Measurements from ENCODE around the gene PRR33. TPM values are rescaled to one million over a fixed set of nuclear protein-coding genes. Genes with fewer than 3 reads are reported as not detected.
A peak's percentile ranks its signal among the peaks of the same experiment; 100 is the strongest.

Gene PRR33
- total and polyA plus RNA-seq, 8 donors = not detected

GRCh38 chr11:1860108-1860507 lies 31.6 kb downstream of the PRR33 start:
- peaks cover 8 to 21% (median 12%) of the 10 kb centered on the region in 3 donors for H3K4me1 ChIP-seq
- 83 to 90% methylated on average over 1 of the region's 1 CpG for WGBS, 2 donors
- no peak overlapping the region for H3K4me3 ChIP-seq
- TF ChIP-seq, protein P1, sequence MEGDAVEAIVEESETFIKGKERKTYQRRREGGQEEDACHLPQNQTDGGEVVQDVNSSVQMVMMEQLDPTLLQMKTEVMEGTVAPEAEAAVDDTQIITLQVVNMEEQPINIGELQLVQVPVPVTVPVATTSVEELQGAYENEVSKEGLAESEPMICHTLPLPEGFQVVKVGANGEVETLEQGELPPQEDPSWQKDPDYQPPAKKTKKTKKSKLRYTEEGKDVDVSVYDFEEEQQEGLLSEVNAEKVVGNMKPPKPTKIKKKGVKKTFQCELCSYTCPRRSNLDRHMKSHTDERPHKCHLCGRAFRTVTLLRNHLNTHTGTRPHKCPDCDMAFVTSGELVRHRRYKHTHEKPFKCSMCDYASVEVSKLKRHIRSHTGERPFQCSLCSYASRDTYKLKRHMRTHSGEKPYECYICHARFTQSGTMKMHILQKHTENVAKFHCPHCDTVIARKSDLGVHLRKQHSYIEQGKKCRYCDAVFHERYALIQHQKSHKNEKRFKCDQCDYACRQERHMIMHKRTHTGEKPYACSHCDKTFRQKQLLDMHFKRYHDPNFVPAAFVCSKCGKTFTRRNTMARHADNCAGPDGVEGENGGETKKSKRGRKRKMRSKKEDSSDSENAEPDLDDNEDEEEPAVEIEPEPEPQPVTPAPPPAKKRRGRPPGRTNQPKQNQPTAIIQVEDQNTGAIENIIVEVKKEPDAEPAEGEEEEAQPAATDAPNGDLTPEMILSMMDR (IDR thresholded peaks at IDR 0.05) = no peak
- H3K27ac ChIP-seq = no peak overlapping the region
- FAIRE-seq (no peak), DNase-seq (no peak), ATAC-seq (no peak)
- no peaks in the 10 kb centered on the region for H3K9me3 ChIP-seq
- H3K27me3 ChIP-seq = no peaks in the 10 kb centered on the region
- no peaks in the 10 kb centered on the region for H3K36me3 ChIP-seq
- intact Hi-C loops (cut with DNase I) = no loop called here

DNA sequence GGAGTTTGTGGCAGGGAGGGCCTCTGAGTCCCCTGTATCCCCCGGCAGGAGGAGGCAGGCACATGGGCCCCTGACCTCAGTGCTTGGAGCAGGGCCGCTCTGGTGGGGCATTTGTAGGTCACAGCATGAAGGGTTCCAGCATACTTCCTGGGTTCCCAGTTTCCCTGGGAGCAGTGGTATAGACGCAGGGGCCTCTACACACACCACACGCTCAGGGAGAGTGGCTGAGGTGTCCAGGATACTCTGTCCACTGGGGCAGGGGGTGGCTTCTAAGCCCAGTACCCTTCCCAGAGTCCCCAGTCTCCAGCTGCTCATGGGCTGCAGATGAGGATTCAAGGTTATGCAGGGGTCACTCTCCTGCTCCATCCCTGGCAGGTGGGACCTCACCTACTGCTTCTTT lies 32.7 kb downstream of the PRR33 start:
- Histone ChIP-seq H3K4me1 (peaks cover 8 to 13% (median 9%) of the 10 kb centered on the region in 3 donors), H3K4me3 (no peak overlapping the region)
- FAIRE-seq = no peak

GRCh38 chr11:1858576-1858975 lies 33.1 kb downstream of the PRR33 start:
- TF ChIP-seq, protein P1 (IDR thresholded peaks at IDR 0.05) = no peak
- H3K4me1 ChIP-seq = peaks cover 6 to 11% (median 7%) of the 10 kb centered on the region in 3 donors
- ATAC-seq = no peak
- H3K27me3 ChIP-seq = no peaks in the 10 kb centered on the region
- H3K4me3 ChIP-seq = no peak overlapping the region
- DNase-seq = peak in 2 of 6 donors; percentile 18 to 61
- no peaks in the 10 kb centered on the region for H3K36me3 ChIP-seq
- H3K9me3 ChIP-seq = no peaks in the 10 kb centered on the region
- intact Hi-C loops (cut with DNase I) = no loop called here
- 81 to 93% methylated on average over 7 of the region's 7 CpGs for WGBS, 2 donors
- H3K27ac ChIP-seq = no peak overlapping the region
- no peak for FAIRE-seq

More for the DNA sequence above, 32.7 kb downstream of the PRR33 start:
- Histone ChIP-seq H3K9me3 (no peaks in the 10 kb centered on the region), H3K36me3 (no peaks in the 10 kb centered on the region), H3K27ac (no peak overlapping the region), H3K27me3 (no peaks in the 10 kb centered on the region)
- TF ChIP-seq, protein P1 (IDR thresholded peaks at IDR 0.05) = no peak
- peak in 2 of 6 donors; percentile 8 to 40 for DNase-seq
- intact Hi-C loops (cut with DNase I) = no loop called here
- 93 to 96% methylated on average over 4 of the region's 4 CpGs for WGBS, 2 donors
- no peak for ATAC-seq

GRCh38 chr11:1858154-1858553 lies 33.5 kb downstream of the PRR33 start:
- Histone ChIP-seq H3K36me3 (no peaks in the 10 kb centered on the region), H3K9me3 (no peaks in the 10 kb centered on the region), H3K27me3 (no peaks in the 10 kb centered on the region), H3K4me3 (no peak overlapping the region), H3K27ac (no peak overlapping the region), H3K4me1 (peaks cover 2 to 7% (median 2%) of the 10 kb centered on the region in 3 donors)
- TF ChIP-seq, protein P1 (IDR thresholded peaks at IDR 0.05) = no peak
- peak in 2 of 6 donors; percentile 25 to 55 for DNase-seq
- no peak for FAIRE-seq
- ATAC-seq = peak in 1 of 4 donors; percentile 13
- intact Hi-C loops (cut with DNase I) = no loop called here
- WGBS, 2 donors = 84 to 93% methylated on average over 9 of the region's 9 CpGs

GRCh38 chr11:1857064-1857463 lies 34.6 kb downstream of the PRR33 start:
- H3K27ac ChIP-seq = no peak overlapping the region
- no peaks in the 10 kb centered on the region for H3K9me3 ChIP-seq
- no peaks in the 10 kb centered on the region for H3K36me3 ChIP-seq
- no peak overlapping the region for H3K4me3 ChIP-seq
- FAIRE-seq (no peak), ATAC-seq (no peak), DNase-seq (peak in 2 of 6 donors; percentile 25 to 45)
- intact Hi-C loops (cut with DNase I) = no loop called here
- H3K27me3 ChIP-seq = no peaks in the 10 kb centered on the region
- WGBS, 2 donors = 78 to 85% methylated on average over 11 of the region's 11 CpGs
- H3K4me1 ChIP-seq = no peaks in the 10 kb centered on the region
- TF ChIP-seq, protein P1 (IDR thresholded peaks at IDR 0.05) = no peak
